OCI-LY7 (cell line): ENCODE data around the gene IL36B. TPM values are rescaled to one million over a fixed set of nuclear protein-coding genes. Genes with fewer than 3 reads are reported as not detected.

Source experiments
- BruUV-seq: library from RNA; stranded (reverse); fragments of 400-500 nt; replicated peaks from 2 replicates; lab custom pipeline; 2021; lab: Mats Ljungman, UMichigan
- CTCF ChIA-PET: fragments of 300-600 bp; sonication (Branson Sonifier 250); formaldehyde crosslinking; loops from one replicate; lab custom pipeline; 2022; ENCODE audit warnings: antibody characterized with exemption; ENCODE audit not compliant: unreplicated experiment; lab: Charles Lee
- POLR2A ChIA-PET: fragments of 300-600 bp; sonication (Branson Sonifier 250); formaldehyde crosslinking; loops from one replicate; lab custom pipeline; 2022; ENCODE audit warnings: antibody characterized with exemption; lab: Charles Lee
- DNase-seq: peaks from one replicate; pipeline ENCODE4 v3.0.0-alpha.2; 2015; ENCODE audit warnings: low spot score
- H2AFZ ChIP-seq: fragments of 200-600 bp; sonication (generic), shearing (Covaris generic); 2 replicates; pipeline ENCODE4 v1.6.1; 2014; ENCODE audit warnings: mild to moderate bottlenecking, antibody characterized with exemption, low read length, moderate library complexity
- H3K27ac ChIP-seq: fragments of 200-600 bp; sonication (generic); 2 replicates; pipeline ENCODE4 v1.5.1; 2014; ENCODE audit warnings: mixed run types, low read depth, mild to moderate bottlenecking, moderate library complexity, low read length, inconsistent platforms; ENCODE audit not compliant: poor library complexity, severe bottlenecking
- H3K36me3 ChIP-seq: fragments of 200-600 bp; sonication (generic); 2 replicates; pipeline ENCODE4 v1.6.1; 2014; ENCODE audit warnings: mild to moderate bottlenecking, antibody characterized with exemption, low read length, moderate library complexity, mixed read lengths; ENCODE audit not compliant: insufficient read depth
- H3K4me1 ChIP-seq: fragments of 200-600 bp; sonication (generic); 2 replicates; pipeline ENCODE4 v1.5.1; 2014; ENCODE audit warnings: mild to moderate bottlenecking, low read length; ENCODE audit not compliant: insufficient read depth, poor library complexity, severe bottlenecking
- H3K4me2 ChIP-seq: fragments of 200-600 bp; sonication (generic); 2 replicates; pipeline ENCODE4 v1.6.1; 2014; ENCODE audit warnings: mild to moderate bottlenecking, low read length
- H3K4me3 ChIP-seq: fragments of 200-600 bp; sonication (generic); 2 replicates; pipeline ENCODE4 v1.5.1; 2014; ENCODE audit warnings: mild to moderate bottlenecking, low read depth, low read length; ENCODE audit not compliant: poor library complexity, severe bottlenecking
- H3K79me2 ChIP-seq: fragments of 200-600 bp; sonication (generic); 2 replicates; pipeline ENCODE4 v1.6.1; 2016; ENCODE audit warnings: low read depth, mild to moderate bottlenecking, low read length, moderate library complexity, mixed read lengths; ENCODE audit not compliant: insufficient read depth
- H3K9me2 ChIP-seq: fragments of 200-600 bp; sonication (generic); 2 replicates; pipeline ENCODE4 v1.6.1; 2016; ENCODE audit warnings: mild to moderate bottlenecking, low read length, mixed read lengths; ENCODE audit not compliant: insufficient read depth
- H3K9me3 ChIP-seq: fragments of 200-600 bp; sonication (generic); 2 replicates; pipeline ENCODE4 v1.6.1; 2014; ENCODE audit warnings: mild to moderate bottlenecking, mixed run types, low read length, mixed read lengths
- H4K20me1 ChIP-seq: fragments of 200-600 bp; sonication (generic); 2 replicates; pipeline ENCODE4 v1.6.1; 2014; ENCODE audit warnings: mild to moderate bottlenecking, antibody characterized with exemption, low read length, moderate library complexity, mixed read lengths; ENCODE audit not compliant: insufficient read depth
- CTCF ChIP-seq: fragments of 200-600 bp; sonication (generic); conservative IDR thresholded peaks from 2 replicates; pipeline ENCODE4 v1.5.1; 2014; ENCODE audit warnings: mild to moderate bottlenecking, antibody characterized with exemption, low read length, moderate library complexity, mixed read lengths
- EZH2phosphoT487 ChIP-seq: fragments of 200-600 bp; sonication (generic); IDR thresholded peaks from 2 replicates; pipeline ENCODE4 v1.6.1; 2018; ENCODE audit warnings: low read depth, borderline replicate concordance, mild to moderate bottlenecking, mixed run types, antibody characterized with exemption, low read length, moderate library complexity, mixed read lengths
- intact Hi-C: fragments of 100-400 bp; cut with micrococcal nuclease; formaldehyde crosslinking; loops from one replicate; pipeline ENCODE4 v1.10.0; 2022; ENCODE audit not compliant: unreplicated experiment
- total RNA-seq, 2 experiments: library from RNA; depleted of rRNA in 1 of 2; stranded (reverse); fragments of >200 nt in 1 of 2; shearing (Covaris generic) in 1 of 2; gene quantifications; 2 replicates each; pipeline ENCODE4 v1.2.3, GENCODE V29; 2014 to 2022

The IL36B gene
- total RNA-seq, 2 experiments from 2014 or later: not detected

- H3K4me2 ChIP-seq: no peak within 1 kb of the TSS
- H3K9me3 ChIP-seq: no peaks in the 10 kb centered on the region
- H2AFZ ChIP-seq: no peak within 1 kb of the TSS
- H3K79me2 ChIP-seq: no peaks in the 10 kb centered on the region
- no peak within 1 kb of the TSS for H3K4me3 ChIP-seq
- no peak for DNase-seq
- no TSS peak for BruUV-seq
- no peaks in the 10 kb centered on the region for H3K9me2 ChIP-seq
- intact Hi-C loops: no loop called here
- ChIA-PET CTCF (interaction anchor here (0.5 to 0.6 kb wide), 2 partner anchors 17 to 144 kb away, joined by 3 read pairs; no protein-coding TSS in a partner anchor), POLR2A (interaction anchor here (1.5 kb wide), 1 partner anchor 11 kb away, joined by 4 read pairs; no protein-coding TSS in a partner anchor)
- no peak within 1 kb of the TSS for H3K27ac ChIP-seq
- TF ChIP-seq CTCF: no peak
- H4K20me1 ChIP-seq: no peaks in the 10 kb centered on the region
- no peaks in the 10 kb centered on the region for H3K36me3 ChIP-seq
- no peaks in the 10 kb centered on the region for H3K4me1 ChIP-seq
Observed at GRCh38 chr2:113058998-113059960, 6.6 kb upstream of the IL36B start, which contains the start of gene IL36RN. Gene IL36RN (plus strand): TSS chr2:113059198. CDS start chr2:113059439, 241 bp downstream.

- Histone ChIP-seq H3K27ac (no peak overlapping the region), H3K36me3 (no peaks in the 10 kb centered on the region), H3K4me2 (no peak overlapping the region), H3K9me2 (no peaks in the 10 kb centered on the region), H3K4me1 (no peaks in the 10 kb centered on the region), H3K9me3 (no peaks in the 10 kb centered on the region), H2AFZ (no peak overlapping the region), H3K4me3 (no peak overlapping the region), H4K20me1 (no peaks in the 10 kb centered on the region), H3K79me2 (no peaks in the 10 kb centered on the region)
- POLR2A ChIA-PET: no interaction called here
- BruUV-seq: no TSS peak
- DNase-seq: no peak
- TF ChIP-seq EZH2phosphoT487 (no peak), CTCF (no peak)
- CTCF ChIA-PET: interaction anchor here (0.5 kb wide), 1 partner anchor 145 kb away, joined by 3 read pairs; no protein-coding TSS in a partner anchor
- intact Hi-C loops: no loop called here
Observed at GRCh38 chr2:113058411-113058994, 5.8 kb upstream of the IL36B start.
